ENCODE measurements around the gene LAGE3. TPM values are rescaled to one million over a fixed set of nuclear protein-coding genes. Genes with fewer than 3 reads are reported as not detected.

The LAGE3 gene
- total and polyA plus RNA-seq, 2 of the 13 experiments (the other 11 are each of a cell fraction or from before 2014, with no cell fraction given) = 7.6 to 12.7 TPM

DNA sequence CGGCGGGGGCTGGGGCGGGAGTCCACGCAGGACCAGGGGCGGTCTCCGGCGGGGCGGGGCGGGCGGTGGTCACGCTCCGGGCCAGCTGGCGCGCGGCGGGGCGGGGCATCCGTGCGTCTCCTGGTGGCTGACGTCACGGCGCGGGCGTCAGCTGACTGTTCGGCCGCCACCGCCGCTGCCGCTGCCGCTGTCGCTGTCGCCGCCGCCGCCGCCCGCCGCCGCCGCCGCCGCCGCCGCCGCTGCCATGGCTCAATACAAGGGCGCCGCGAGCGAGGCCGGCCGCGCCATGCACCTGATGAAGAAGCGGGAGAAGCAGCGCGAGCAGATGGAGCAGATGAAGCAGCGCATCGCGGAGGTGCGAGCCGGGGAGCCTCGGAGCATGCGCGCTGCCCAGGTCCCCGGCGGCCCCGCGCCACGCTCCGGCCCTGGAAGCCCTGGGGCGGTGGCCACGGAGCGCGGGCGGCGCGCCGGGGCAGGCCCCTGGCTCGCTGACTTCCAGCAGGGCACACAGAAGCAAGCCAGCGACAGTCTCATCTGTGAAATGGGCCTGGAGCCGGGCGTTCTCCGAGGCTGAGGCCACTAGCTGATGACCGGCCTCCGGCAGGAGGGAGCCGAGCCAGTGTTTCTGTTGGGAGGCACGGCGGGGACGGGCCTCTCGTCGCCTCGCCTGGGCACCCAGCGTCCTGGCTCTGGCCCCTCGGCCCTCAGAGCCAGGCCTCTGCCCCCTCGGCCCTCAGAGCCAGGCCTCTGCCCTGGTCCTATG, 34.9 kb downstream of the LAGE3 start, which contains the start of gene FAM50A (continued):
- TF ChIP-seq, protein P1, sequence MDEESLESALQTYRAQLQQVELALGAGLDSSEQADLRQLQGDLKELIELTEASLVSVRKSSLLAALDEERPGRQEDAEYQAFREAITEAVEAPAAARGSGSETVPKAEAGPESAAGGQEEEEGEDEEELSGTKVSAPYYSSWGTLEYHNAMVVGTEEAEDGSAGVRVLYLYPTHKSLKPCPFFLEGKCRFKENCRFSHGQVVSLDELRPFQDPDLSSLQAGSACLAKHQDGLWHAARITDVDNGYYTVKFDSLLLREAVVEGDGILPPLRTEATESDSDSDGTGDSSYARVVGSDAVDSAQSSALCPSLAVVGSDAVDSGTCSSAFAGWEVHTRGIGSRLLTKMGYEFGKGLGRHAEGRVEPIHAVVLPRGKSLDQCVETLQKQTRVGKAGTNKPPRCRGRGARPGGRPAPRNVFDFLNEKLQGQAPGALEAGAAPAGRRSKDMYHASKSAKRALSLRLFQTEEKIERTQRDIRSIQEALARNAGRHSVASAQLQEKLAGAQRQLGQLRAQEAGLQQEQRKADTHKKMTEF (CRISPR knock-in tag; IDR thresholded peaks at IDR 0.05) = 0 out of 2 replicates have a peak, but pooled peaks have one; percentile 23
- TF ChIP-seq KDM5B (CRISPR knock-in tag; IDR thresholded peaks at IDR 0.05; ENCODE audit: borderline replicate concordance) (0 out of 2 replicates have a peak, but pooled peaks have one; percentile 16), CREB1 (IDR thresholded peaks at IDR 0.05) (peak; percentile 80; the same call in 1 of the 2 replicates), CREB1 (CRISPR knock-in tag; IDR thresholded peaks at IDR 0.05) (no peak)

- CTCF ChIA-PET (ENCODE audit: low intra/inter-chr PET ratio, low total read pairs) = no interaction called here
- no peak overlapping the region for H3K9ac ChIP-seq (ENCODE audit: insufficient read depth, low read depth, low read length)
- in situ Hi-C loops (cut with HindIII; ENCODE audit: extremely low pct_ligation_motif_present, low pct_unique_long_range_greater_than_20kb) = no loop called here
Measured at GRCh38 chrX:154443479-154443910, 35.6 kb downstream of the LAGE3 start.

More at GRCh38 chrX:154443479-154443910, 35.6 kb downstream of the LAGE3 start:
- peak; percentile 47 for TF ChIP-seq AGO2 (optimal IDR thresholded peaks at IDR 0.05; ENCODE audit: low read depth, low read length)
- TF ChIP-seq, protein P2, sequence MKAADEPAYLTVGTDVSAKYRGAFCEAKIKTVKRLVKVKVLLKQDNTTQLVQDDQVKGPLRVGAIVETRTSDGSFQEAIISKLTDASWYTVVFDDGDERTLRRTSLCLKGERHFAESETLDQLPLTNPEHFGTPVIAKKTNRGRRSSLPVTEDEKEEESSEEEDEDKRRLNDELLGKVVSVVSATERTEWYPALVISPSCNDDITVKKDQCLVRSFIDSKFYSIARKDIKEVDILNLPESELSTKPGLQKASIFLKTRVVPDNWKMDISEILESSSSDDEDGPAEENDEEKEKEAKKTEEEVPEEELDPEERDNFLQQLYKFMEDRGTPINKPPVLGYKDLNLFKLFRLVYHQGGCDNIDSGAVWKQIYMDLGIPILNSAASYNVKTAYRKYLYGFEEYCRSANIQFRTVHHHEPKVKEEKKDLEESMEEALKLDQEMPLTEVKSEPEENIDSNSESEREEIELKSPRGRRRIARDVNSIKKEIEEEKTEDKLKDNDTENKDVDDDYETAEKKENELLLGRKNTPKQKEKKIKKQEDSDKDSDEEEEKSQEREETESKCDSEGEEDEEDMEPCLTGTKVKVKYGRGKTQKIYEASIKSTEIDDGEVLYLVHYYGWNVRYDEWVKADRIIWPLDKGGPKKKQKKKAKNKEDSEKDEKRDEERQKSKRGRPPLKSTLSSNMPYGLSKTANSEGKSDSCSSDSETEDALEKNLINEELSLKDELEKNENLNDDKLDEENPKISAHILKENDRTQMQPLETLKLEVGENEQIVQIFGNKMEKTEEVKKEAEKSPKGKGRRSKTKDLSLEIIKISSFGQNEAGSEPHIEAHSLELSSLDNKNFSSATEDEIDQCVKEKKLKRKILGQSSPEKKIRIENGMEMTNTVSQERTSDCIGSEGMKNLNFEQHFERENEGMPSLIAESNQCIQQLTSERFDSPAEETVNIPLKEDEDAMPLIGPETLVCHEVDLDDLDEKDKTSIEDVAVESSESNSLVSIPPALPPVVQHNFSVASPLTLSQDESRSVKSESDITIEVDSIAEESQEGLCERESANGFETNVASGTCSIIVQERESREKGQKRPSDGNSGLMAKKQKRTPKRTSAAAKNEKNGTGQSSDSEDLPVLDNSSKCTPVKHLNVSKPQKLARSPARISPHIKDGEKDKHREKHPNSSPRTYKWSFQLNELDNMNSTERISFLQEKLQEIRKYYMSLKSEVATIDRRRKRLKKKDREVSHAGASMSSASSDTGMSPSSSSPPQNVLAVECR (CRISPR knock-in tag; IDR thresholded peaks at IDR 0.05; ENCODE audit: borderline replicate concordance) = no peak
- 0 out of 2 replicates have a peak, but pooled peaks have one; percentile 29 for TF ChIP-seq ZSCAN25 (CRISPR knock-in tag; IDR thresholded peaks at IDR 0.05)
- POLR2A ChIA-PET = interaction anchor here (0.6 kb wide), 1 partner anchor 80 kb away, joined by 4 read pairs; no protein-coding TSS in a partner anchor
- no peak for FAIRE-seq
- intact Hi-C loops (cut with micrococcal nuclease; ENCODE audit: unreplicated experiment) = no loop called here
- H3K9me3 ChIP-seq (ENCODE audit: low read length) = no peaks in the 10 kb centered on the region
- H3K27me3 ChIP-seq (ENCODE audit: control insufficient read depth in 1 of 2, insufficient read depth in 2 of 2, low read length in 2 of 2) = no peaks in the 10 kb centered on the region
- no peak for ATAC-seq
- 87% methylated on average over 7 of the region's 10 CpGs for WGBS (ENCODE audit: low lambda C conversion rate)
- H4K20me1 ChIP-seq (ENCODE audit: insufficient read depth, low read length) = no peaks in the 10 kb centered on the region
- H3K36me3 ChIP-seq (replicated peaks in 1 of 2; ENCODE audit: control insufficient read depth in 1 of 2, insufficient read depth in 2 of 2, low read length in 2 of 2) = peaks cover 0 to 2% of the 10 kb centered on the region in 2 experiments; a peak in 2 of 5 replicates
- H3K27ac ChIP-seq (ENCODE audit: extremely low read length, insufficient read depth, low read length) = no peak overlapping the region
- no TSS peak for BruUV-seq (replicated peaks)
- peak overlapping the region; percentile 27; the same call in 1 of the 2 replicates for H3K4me2 ChIP-seq (ENCODE audit: low read depth, low read length)
- peaks cover 13% of the 10 kb centered on the region for H3K4me1 ChIP-seq (ENCODE audit: insufficient read depth, low read length)
- peak overlapping the region in 1 of 3 experiments; percentile 37; a peak in 1 of 6 replicates for H3K4me3 ChIP-seq (replicated peaks in 1 of 3; ENCODE audit: insufficient read depth in 1 of 3, low read depth in 2 of 3, low read length in 3 of 3)
- peaks cover 7% of the 10 kb centered on the region for H3K79me2 ChIP-seq (ENCODE audit: insufficient read depth, low read length)
- no peak overlapping the region for H2AFZ ChIP-seq (ENCODE audit: low read length)
- DNase-seq (ENCODE audit: low spot score) = no peak
